NOMO-1 treated with DMSO at 0.1 percent for 48 hours (cell line): ENCODE measurements around the gene LRRK1.
"Not testable (repeated sequence)": the region's sequence is repeated elsewhere in the genome, so short reads cannot be mapped to it uniquely, and the experiment has no call there.

Source experiments
- DNase-seq: peaks from one replicate; lab custom pipeline; 2025; ENCODE audit not compliant: unreplicated experiment; lab: John Stamatoyannopoulos, UW

LRRK1 gene

GRCh38 chr15:101088271-101088670, 169.1 kb downstream of the LRRK1 start:
- DNase-seq: no peak

GRCh38 chr15:101088788-101089578, 169.8 kb downstream of the LRRK1 start:
- DNase-seq: peak; percentile 35

- no peak for DNase-seq
Observed at GRCh38 chr15:101089579-101090427, 170.6 kb downstream of the LRRK1 start.

- DNase-seq: no peak
Observed at GRCh38 chr15:101090428-101090790, 171.3 kb downstream of the LRRK1 start.

GRCh38 chr15:101091080-101092017, 172.2 kb downstream of the LRRK1 start:
- no peak for DNase-seq

- DNase-seq: no peak
Observed at GRCh38 chr15:101092156-101092866, 173.2 kb downstream of the LRRK1 start.

GRCh38 chr15:101092867-101093202, 173.7 kb downstream of the LRRK1 start:
- DNase-seq: no peak

GRCh38 chr15:101093958-101094357, 174.8 kb downstream of the LRRK1 start:
- no peak for DNase-seq

GRCh38 chr15:101095796-101096406, 176.7 kb downstream of the LRRK1 start:
- not testable (repeated sequence) for DNase-seq

GRCh38 chr15:101097111-101097510, 178.0 kb downstream of the LRRK1 start:
- no peak for DNase-seq

GRCh38 chr15:101099183-101099582, 180.0 kb downstream of the LRRK1 start:
- DNase-seq: no peak

GRCh38 chr15:101100118-101100517, 181.0 kb downstream of the LRRK1 start:
- no peak for DNase-seq

- no peak for DNase-seq
Observed at GRCh38 chr15:101100593-101101442, 181.7 kb downstream of the LRRK1 start.

GRCh38 chr15:101101676-101102075, 182.5 kb downstream of the LRRK1 start:
- no peak for DNase-seq

- DNase-seq: no peak
Observed at GRCh38 chr15:101102746-101103145, 183.6 kb downstream of the LRRK1 start.

- DNase-seq: no peak
Observed at GRCh38 chr15:101103598-101103997, 184.4 kb downstream of the LRRK1 start.

GRCh38 chr15:101104141-101104540, 185.0 kb downstream of the LRRK1 start:
- no peak for DNase-seq

GRCh38 chr15:101105059-101105891, 186.1 kb downstream of the LRRK1 start:
- no peak for DNase-seq
